Smooth muscle cell of the brain vasculature (primary cell): ENCODE measurements around the gene TECPR1.

ENCODE experiments used
- DNase-seq: peaks from one replicate; pipeline ENCODE4 v3.0.0-alpha.2; 2012; ENCODE audit warnings: low read depth, low spot score

The TECPR1 gene

DNA sequence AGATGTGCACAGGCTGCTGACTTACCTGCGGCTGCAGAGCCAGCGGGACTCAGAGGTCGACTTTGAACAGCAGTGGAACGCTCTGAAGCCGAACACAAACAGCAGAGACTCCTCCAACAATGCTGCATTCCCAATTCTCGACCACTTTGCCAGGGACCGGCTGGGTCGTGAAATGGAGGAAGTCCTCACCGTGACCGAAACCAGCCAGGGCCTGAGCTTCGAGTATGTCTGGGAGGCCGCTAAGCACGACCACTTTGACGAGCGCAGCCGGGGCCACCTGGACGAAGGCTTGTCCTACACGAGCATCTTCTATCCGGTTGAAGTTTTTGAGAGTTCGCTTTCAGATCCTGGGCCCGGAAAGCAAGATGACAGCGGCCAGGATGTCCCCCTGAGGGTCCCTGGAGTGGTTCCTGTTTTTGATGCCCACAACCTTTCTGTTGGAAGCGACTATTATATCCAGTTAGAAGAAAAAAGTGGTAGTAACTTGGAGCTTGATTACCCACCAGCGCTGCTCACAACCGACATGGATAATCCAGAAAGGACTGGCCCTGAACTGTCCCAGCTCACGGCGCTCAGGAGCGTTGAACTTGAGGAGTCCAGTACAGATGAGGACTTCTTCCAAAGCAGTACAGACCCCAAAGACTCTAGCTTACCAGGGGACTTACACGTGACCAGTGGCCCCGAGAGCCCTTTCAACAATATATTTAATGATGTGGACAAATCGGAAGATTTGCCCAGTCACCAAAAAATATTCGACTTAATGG is 60.2 kb downstream of the TECPR1 start:
- DNase-seq = no peak

DNA sequence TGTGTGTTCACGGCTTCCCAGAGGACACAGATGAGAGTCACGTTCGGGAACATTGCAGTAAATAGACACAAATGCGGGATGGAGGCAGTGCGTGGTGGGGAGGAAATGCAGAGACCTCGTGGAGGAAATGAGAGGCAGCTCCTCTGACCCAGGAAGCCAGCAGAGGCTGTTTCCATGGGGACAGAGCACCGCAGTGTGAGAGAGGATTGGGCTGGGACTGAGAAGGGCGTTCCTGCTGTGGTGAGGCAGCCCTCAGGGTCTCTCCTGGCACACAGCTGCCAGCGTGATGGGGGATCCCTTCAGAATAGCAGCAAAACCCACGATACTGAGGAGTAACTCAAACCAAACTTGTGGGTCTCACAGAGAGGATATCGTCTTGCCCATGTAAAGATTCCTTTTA is 62.5 kb downstream of the TECPR1 start:
- no peak for DNase-seq

DNA sequence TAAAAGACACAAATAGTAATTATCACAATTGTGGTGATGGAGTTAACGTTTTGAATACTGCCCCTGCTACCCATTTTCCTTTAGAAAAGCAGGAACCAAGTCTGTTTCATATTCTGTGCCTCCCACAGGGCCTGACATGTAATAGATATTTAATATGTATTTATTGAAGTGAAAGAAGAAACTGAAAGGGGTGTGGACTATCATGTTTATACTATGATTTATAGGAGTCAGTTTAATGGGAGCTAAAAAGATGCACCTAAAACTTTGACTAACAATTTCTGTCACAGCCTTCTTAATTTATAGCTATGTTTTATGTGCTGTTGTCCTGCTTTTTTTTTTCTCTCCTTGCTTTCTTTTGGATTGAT is 64.9 kb downstream of the TECPR1 start:
- DNase-seq = no peak

DNA sequence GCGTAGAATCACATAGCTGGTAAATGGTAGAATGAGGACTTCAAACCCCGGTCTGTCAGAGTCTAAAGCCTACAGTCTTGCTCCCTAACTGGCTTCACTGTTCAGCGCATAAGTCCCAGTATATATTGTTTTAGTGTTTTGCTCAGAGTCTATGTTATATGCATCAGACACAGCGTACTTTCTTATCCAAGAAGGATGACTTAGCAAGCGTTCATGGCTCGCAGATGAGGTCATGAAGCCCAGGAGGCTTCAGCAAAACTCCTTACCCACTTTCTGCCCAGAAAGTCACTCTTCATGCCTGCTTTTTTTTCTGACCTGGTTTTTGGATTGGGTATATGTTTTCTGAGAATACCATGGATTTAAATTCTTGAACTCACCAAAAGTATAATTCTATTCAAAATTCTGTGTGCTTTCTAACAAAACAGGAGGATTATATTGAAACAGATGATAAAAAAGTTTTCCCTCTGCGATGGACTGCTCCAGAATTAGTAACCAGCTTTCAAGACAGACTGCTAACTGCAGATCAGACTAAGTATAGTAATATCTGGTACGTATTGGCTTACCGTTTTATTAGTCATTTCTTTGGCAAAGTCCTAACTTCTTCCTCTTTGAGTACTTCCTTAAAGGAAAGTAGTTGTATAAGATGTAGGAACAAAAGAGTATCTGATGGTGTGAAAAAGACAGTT is 65.4 kb downstream of the TECPR1 start:
- no peak for DNase-seq

DNA sequence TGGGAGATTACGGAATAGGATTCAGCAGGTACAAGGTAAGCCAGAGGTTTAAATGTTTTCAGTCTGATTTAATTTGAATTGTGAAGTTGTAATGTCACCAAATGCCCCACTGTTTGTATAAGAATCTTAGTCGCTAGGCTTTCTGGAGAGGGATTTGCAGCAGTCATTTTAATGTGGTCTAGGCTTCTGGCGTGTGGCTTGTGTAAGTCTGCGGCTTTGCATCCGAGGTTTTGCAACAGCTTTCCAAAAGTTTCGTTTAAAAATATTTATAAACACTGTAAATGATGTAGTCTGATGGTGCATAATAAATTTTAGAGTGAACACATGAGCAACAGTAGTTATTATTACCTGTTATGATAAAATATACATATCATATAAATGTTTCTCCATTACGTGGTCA is 66.9 kb downstream of the TECPR1 start:
- DNase-seq = no peak

DNA sequence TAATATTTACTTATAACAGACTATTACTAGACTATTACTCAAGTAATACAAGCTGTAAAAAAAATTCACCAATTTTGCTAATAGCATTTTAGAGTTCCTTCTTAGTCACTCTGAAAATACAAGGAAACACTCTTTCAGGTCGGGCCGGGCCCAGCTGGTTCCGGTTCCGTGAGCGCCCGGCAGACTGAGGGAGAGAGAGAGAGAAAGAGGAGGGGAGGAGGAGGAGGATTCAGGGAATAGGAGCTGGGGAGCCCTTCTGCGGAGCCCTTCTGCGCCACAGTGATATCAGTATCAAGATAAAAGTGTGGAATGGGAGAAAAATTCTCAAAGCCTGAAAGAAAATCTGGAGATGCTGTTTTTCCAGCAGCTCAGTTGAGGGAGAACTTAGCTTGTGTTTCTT is 71.3 kb downstream of the TECPR1 start:
- no peak for DNase-seq

DNA sequence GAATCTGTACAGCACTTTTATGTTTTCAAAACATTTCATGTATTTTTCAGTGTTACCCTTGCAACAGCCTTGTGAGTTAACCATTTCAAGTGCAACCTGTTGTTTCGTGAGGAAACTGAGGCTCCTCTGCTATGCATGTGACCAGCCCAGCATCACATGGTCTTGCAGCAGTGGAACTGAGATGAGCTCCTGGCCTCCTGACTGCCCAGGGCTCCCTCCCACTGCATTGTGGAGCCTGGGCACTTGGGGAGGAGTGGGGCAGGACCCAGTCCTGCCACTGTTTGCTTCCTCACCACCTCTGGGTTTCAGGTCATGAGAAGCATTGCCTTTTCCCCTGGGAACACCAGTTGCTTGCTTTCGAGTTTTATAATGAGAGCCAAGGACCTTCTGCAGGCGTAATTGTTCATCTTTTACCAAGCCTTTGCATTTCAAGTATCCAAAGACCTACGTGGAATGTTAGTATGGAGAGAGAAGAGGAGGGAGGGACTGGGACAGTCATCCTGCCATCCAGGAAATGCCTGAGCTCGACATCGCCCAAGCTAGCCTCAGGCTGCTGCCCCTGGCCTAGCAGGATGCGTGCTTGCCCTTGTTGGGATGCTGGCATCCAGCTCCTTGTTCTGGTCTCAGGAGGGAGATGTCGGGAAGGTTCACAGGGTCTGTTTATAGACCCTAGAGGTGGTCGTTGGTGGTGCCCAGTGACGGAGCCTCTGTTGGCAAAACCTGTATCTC is 73.1 kb downstream of the TECPR1 start:
- no peak for DNase-seq

DNA sequence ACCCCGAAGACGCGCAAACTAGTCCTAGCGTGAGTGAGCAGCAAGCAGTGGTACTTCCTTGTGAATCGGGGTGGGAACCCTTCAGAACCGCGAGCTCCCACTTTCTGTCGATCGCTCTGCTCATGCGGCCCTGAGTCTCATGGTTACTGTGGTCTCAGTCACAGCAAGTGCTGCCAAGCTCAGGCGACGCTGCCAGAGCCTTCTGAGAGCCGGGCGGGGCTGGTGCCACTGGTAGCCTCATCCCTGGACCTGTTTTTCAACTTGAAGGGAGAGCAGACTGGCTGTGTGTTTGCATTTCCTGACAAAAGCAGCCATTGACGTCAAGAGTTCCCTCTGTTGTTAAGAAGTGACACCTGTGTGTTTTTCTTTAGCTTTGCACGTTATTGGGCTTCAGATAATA is 73.7 kb downstream of the TECPR1 start:
- no peak for DNase-seq

DNA sequence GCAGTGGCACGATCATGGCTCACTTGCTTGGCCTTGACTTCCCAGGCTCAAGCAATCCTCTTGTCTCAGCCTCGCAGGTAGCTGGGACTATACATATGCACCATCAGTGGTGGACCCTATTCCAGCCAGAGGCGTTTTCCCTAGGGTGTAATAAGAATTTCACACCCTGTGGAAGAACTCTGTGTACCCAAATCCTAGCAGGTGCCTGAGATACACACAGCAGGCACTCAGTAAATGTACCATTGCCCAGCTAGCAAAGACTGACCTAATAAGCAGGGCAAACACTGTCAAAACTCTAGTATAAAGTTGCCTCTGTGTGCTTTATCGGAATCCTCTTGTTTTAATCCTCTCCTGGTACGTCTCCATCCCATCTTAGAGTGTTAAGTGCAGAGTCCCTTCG is 74.5 kb downstream of the TECPR1 start:
- no peak for DNase-seq

DNA sequence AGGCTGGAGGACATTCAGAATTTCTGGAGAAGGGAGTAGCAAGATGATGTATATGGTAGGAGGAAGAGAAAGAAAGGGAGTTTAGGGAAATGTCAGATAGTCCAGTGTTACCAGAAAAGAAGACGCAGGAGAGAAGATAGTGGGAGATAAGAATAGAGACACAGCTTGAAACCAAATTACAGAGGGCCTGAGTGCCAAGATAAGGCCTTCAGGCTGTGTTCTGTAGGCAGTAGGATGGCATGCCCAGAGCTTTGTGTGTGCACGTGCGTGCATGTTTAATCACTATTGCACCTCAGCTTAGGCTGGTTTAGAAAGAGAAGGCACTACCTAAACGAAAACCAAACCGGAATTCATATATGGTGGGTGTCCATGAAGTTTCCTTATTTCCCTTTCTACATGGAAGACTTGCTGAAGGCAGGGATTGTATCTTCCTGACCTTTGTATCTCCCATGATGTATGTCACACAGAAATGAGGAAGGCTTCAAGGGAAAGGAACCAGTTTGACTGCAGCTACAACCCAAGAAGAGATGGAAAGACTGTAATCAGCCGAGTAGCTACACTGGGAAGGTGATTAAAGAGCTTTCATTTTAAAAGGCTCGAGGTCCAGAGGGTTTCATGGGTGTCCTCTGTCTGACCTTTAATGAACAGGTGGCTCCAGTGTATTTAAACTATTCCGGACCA is 76.6 kb downstream of the TECPR1 start:
- DNase-seq = no peak

DNA sequence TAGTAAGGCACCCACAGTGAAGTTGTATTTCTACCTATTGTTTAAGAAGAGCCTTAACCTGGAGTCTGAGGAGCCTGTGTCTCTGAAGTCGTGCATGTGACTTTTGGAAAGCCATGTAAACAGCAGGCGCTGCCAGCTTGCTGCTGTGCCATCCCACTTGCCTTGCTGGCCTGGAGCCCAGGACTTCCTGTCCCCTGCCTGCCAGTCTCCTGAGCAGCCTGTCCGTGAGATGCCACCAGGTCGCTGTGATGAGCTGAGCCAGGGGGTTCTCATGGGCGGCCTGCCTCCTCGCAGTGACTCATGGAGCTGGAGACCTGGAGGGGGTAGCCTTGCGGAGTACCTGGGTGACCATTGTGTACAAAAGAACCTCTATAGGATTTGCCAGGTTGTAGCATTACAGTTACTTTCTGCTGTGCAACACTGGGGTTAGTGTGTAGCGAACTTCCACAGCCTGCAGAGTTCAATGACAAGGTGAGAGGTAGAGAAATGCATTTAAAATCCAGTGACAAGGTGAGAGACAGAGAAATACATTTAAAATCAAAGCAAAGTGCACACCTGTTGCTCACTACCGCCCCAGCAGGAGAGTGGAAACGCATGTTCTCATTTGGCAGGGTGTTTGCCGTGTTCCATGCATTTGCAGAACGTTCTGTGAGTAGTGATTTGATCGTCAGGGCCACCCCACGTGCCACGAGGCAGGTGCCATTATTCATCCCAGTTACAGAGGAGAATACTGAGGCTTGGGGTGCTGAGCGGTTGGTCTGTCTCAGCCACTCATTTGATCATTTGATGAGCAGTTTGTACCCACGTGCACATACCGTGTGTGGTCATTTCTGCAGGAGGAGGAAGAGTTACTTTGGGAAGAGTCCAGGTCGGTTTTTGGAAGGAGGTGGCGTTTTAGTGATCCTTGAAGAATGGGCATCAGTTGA is 77.4 kb downstream of the TECPR1 start:
- DNase-seq = no peak

DNA sequence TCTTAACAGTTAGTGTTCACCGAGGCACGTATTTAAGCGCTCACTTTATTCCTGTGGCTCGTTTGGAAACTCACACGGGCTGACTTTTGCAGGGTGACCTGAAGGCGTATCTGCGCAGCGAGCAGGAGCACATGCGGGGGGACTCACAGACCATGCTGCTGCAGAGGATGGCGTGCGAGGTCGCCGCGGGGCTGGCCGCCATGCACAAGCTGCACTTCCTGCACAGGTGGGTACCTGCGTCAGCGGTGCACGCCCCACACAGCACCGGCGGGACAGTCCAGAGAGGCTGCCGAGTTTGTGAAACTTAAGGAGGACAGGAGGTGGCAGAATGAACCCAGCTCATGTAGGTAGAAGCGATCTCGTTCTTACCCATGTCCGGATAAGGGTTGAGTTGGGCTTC is 80.6 kb downstream of the TECPR1 start:
- DNase-seq = no peak

DNA sequence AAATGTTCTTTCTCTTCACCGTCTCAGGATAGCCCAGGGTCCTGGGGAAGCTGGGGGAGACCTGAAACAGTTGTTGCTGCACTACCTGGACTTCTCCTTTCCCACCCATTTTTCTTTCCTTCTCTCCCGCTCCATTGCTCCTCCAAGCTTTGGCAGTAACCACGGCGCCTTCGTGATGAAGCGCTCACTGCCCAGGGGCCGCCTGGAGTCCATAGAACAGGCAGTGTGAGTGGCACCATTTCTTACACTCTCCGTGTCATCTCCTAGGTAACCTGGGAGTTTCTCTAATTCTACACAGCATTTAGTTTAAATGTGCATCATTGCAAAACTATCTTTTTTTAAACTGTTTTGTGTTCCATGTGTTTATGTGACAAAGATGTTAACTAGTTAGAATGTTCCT is 81.1 kb downstream of the TECPR1 start:
- no peak for DNase-seq

DNA sequence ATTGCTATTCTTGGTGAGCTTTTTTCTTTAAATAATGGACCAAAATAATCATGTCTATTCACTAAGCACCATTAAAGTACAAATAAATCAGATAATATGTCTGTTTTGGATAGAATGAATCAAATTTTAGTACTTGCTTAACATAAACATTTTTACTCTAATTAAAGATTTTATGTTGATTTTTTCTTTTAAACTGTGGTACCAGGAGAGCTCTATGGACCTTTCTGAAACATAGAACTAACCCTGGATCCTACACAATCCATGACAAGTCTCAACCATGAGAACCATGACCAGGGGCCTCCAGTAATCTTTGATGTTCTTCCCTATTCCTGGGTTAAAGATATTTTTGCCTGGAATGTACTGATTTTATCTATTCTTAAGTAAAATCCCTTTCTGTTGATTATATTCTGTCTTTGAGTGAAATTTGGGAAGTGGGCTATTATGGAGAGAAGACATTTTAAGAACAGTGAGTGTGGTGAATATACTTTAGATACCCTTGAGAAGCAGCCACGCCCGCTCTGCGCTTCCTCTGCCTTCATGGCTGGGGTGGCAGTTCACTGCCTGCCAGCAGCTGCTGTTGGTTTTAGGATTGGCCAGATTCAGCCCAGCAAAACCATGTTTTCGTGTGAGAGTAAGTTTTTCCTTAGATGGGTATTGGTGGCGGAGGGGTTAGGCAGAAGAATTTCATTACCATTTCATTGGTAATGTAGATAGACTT is 83.0 kb downstream of the TECPR1 start:
- DNase-seq = no peak

DNA sequence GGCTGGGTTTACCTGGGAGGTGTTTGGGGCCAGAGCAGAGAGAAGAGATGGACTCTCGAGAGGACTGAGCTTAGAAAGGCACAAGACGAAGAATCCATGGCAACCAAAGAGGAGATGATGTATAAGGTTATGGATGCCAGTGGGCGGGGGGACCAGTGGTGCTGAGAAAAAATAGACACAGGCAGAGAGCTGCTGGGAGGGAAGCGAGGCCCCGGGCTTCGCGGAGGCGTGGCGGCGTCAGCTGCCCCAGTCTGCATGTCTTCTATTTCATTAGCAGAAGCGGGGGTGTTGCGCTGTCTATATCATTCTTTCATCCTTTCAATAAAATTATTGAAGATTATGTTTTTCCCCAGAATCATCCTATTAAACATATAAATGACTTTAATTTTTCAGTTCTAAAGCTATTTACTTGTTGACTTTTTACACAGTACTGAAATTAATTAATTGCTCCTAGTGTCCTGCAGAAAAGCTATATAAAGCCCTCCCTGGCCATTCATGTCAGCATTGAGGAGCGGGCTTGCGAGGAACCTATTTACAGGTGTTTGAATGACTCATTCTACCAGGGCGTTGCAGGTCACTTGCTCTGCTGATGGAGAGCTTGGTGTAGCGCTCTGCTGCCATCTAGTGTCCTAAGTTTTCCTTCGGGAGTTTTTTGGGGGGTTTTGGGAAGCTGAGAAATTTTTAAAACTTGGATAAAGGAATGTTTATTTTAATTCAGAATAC is 83.7 kb downstream of the TECPR1 start:
- DNase-seq = peak; percentile 36

DNA sequence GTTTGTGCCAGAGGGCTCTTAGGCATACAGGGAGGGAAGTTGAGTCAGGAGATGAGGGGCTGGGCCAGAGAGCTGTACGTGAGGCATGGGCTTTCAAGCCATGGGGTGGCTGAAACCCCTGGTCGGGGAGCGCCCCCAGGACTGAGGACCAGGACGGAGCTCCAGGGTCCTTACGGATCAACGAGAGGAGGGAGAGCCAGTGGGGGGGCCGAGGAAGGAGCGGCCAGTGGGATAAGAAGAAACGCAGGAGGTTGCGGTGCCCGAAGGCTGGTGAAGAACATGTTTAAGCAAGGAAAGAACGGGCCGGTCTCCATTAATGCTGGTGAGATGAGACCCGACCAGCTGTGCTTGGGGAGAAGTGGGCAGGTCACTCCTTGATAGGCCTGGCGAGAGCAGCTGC is 84.4 kb downstream of the TECPR1 start:
- no peak for DNase-seq

DNA sequence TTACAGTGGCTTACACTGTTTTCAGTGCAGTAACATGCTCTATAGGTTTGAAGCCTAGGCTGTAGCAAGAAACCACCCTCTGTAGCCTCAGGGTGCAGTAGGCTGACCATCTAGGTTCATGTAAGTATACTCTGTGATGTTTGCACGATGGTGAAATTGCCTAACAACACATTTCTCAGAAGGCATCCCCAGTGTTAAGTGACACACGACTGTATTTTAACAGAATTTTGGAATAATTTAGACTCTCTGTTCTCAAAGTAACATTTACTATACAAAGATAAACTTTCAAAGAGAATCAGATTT is 85.4 kb downstream of the TECPR1 start:
- DNase-seq = no peak

DNA sequence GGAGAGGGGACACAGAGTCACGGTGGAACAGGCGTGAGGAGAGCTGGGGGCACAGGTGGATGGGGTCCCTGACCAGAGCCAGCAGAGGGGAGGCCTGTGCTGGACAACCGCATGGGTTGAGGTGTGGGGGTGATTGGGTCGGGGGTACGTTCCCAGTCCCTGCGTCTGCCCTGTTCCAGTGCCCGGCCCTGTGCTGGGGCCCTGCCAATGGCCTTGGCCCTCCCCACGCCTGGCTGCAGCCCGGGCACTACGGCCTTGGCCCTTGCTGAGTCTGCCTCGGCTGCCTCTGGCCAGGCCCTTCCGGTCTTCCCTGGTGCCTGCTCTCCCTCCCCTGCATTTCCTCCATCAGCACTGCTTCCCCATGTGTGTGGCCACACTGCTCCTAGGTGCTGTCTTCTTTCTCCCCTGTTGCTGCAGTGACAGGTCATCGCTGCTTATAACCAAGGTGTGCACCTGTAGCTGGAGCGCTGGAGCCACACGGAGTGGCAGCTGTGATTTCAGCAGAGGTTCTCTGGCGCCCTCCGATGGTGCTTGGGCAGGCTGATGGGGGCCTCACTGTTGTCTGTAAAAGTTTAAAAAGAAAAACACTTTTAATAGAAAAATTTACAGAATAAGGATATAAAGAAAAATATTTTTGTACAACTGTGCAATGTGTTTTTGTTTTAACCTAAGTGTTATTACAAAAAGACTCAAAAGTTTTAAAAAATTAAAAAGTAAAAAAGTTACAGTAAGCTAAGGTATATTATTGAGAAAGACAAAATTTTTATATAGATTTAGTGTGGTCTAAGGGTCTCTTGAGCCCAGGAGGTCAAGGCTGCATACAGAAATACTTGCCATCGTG is 86.0 kb downstream of the TECPR1 start:
- DNase-seq = no peak
